Naive thymus-derived CD4-positive, alpha-beta T cell (primary cell): ENCODE results near the gene PAF1. TPM values are rescaled to one million over a fixed set of nuclear protein-coding genes. Genes with fewer than 3 reads are reported as not detected.

Experiments
- ATAC-seq: fragments of 150-1000 bp; cut with Tn5 transposase; 2 replicates; pipeline ENCODE4 v1.10.0; 2021; ENCODE audit warnings: mild to moderate bottlenecking, moderate library complexity
- CTCF ChIA-PET: fragments of 350-600 bp; sonication (Branson Sonifier 250); formaldehyde crosslinking; loops from one replicate; lab custom pipeline; 2021; ENCODE audit warnings: antibody characterized with exemption; lab: Charles Lee
- POLR2A ChIA-PET: fragments of 350-600 bp; sonication (Branson Sonifier 250); formaldehyde crosslinking; loops from one replicate; lab custom pipeline; 2021; ENCODE audit warnings: antibody characterized with exemption, inconsistent platforms; lab: Charles Lee
- DNase-seq, 9 donors: peaks; one replicate each; pipeline versions ENCODE4 v3.0.0 to v3.0.0-alpha.2; 2020 to 2022; ENCODE audit warnings: mixed read lengths in 1 of 9
- H3K27ac ChIP-seq: one replicate; pipeline ENCODE4 v1.7.0; 2013; ENCODE audit warnings: mild to moderate bottlenecking, low read depth, low read length, moderate library complexity
- H3K27me3 ChIP-seq, 2 donors: one replicate each; pipeline ENCODE4 v1.7.0; 2013; ENCODE audit warnings: low read length in 2 of 2, mild to moderate bottlenecking in 2 of 2, moderate library complexity in 2 of 2; ENCODE audit not compliant: control insufficient read depth in 2 of 2, insufficient read depth in 2 of 2
- H3K36me3 ChIP-seq, 3 experiments: 1 replicate in 2 of 3; 2 replicates in 1 of 3; pipeline ENCODE4 v1.7.0; 2013; ENCODE audit warnings: low read length in 3 of 3, mild to moderate bottlenecking in 3 of 3, moderate library complexity in 1 of 3; ENCODE audit not compliant: insufficient read depth in 3 of 3, control insufficient read depth in 2 of 3
- H3K4me1 ChIP-seq, 2 donors: one replicate each; pipeline ENCODE4 v1.7.0; 2013; ENCODE audit warnings: low read length in 2 of 2, mild to moderate bottlenecking in 2 of 2, moderate library complexity in 1 of 2; ENCODE audit not compliant: control insufficient read depth in 2 of 2, insufficient read depth in 2 of 2
- H3K4me3 ChIP-seq: 2 replicates; pipeline ENCODE4 v1.7.0; 2013; ENCODE audit warnings: mild to moderate bottlenecking, low read length
- H3K9me3 ChIP-seq, 3 experiments: 1 replicate in 2 of 3; 2 replicates in 1 of 3; pipeline ENCODE4 v1.7.0; 2013; ENCODE audit warnings: low read length in 3 of 3; ENCODE audit not compliant: control insufficient read depth in 2 of 3
- H3K27ac Mint-ChIP-seq, 9 donors: one replicate each; pipeline ENCODE4 v1.8.0; 2020 to 2022; ENCODE audit warnings: mixed read lengths in 9 of 9, mild to moderate bottlenecking in 8 of 9, moderate library complexity in 5 of 9, inconsistent platforms in 2 of 9
- H3K27me3 Mint-ChIP-seq, 5 donors: one replicate each; pipeline ENCODE4 v1.8.0; 2021 to 2022; ENCODE audit warnings: mixed read lengths in 5 of 5, mild to moderate bottlenecking in 1 of 5
- H3K36me3 Mint-ChIP-seq, 5 donors: one replicate each; pipeline ENCODE4 v1.8.0; 2020 to 2022; ENCODE audit warnings: mixed read lengths in 5 of 5, mild to moderate bottlenecking in 3 of 5, inconsistent platforms in 1 of 5
- H3K4me1 Mint-ChIP-seq, 7 donors: one replicate each; pipeline ENCODE4 v1.8.0; 2020 to 2022; ENCODE audit warnings: mixed read lengths in 7 of 7, mild to moderate bottlenecking in 3 of 7, inconsistent platforms in 1 of 7
- H3K4me3 Mint-ChIP-seq, 10 donors: one replicate each; pipeline ENCODE4 v1.8.0; 2020 to 2022; ENCODE audit warnings: mild to moderate bottlenecking in 10 of 10, mixed read lengths in 10 of 10, moderate library complexity in 6 of 10, inconsistent platforms in 2 of 10
- H3K9me3 Mint-ChIP-seq, 11 donors: one replicate each; pipeline ENCODE4 v1.8.0; 2020 to 2022; ENCODE audit warnings: mixed read lengths in 11 of 11, mild to moderate bottlenecking in 4 of 11, inconsistent platforms in 1 of 11, moderate library complexity in 1 of 11
- intact Hi-C, 2 donors: fragments of 100-400 bp; cut with micrococcal nuclease; formaldehyde crosslinking; loops; one replicate each; pipeline ENCODE4 v1.15.1; 2023
- polyA plus RNA-seq, 2 donors: library from polyadenylated mRNA; unstranded; fragments of 300-500 nt; fragmentation: Illumina TruSeq; gene quantifications; one replicate each; pipeline ENCODE4 v1.2.3, GENCODE V29; 2021
- total RNA-seq, 6 experiments: library from RNA in 5 of 6; stranded (reverse) in 5 of 6; gene quantifications; 1 replicate in 5 of 6; 2 replicates in 1 of 6; pipeline ENCODE4 v1.2.3 and lab custom pipeline; 2021 to 2026

PAF1 gene
- total RNA-seq (100 to 1,000 TPM in 1 of 5 experiments, 10 to 100 TPM in 4; 42.8 to 104 (median 55.5) TPM), polyA plus RNA-seq (10 to 100 TPM; 35.8 to 59.7 TPM), total RNA-seq (lab: John Stamatoyannopoulos, UW) (246 reads per million, percentile 95 among the genes with 10 or more reads in this experiment)

DNA sequence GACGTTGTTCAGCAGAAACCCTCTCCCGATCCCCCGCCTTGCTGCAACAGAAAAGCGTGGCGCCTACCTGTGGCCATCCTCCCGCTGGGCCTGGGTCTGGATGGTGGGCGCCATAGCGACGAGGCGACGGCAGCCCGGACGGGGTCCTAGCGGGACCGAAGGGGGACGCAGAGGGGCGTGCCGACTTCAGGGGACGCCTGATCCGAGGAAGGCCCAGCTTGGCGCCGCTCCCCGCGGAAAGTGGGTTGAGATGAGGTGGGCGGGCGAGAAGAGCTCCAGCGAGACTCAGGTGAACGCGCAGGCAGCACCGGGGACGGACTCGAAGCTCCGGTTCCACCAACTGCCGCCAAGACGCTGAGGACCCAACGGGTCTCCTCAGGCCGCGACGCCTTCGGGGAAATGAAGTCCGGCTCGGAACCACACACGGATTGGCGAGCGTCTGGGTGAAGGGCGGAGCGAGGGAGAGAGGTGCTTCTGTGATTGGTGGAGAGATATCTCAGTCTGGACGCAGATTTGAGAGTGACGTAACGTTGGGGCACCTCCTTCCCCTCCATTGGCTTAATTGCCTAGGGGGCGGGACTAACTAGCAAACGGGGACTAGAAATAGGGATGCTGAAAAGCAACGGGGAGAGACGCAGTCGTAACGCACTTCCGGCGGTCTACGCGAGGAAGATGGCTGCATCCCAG, at the start of gene PAF1, which contains the start of gene MED29:
Gene PAF1, minus strand, starts transcription at position 356 of the 687 bp plus-strand sequence. Its CDS starts 242 bp downstream, at position 114.
Gene MED29, plus strand, starts transcription at position 628 of the 687 bp plus-strand sequence. Its CDS starts 45 bp downstream, at position 673.
- Mint-ChIP-seq H3K4me1 (peaks cover 21 to 54% (median 38%) of the 10 kb centered on the region in 7 donors), H3K27ac (peak within 1 kb of the TSS; percentile 95 to 100 (median 99)), H3K36me3 (peaks cover 10 to 42% (median 30%) of the 10 kb centered on the region in 5 donors), H3K27me3 (no peaks in the 10 kb centered on the region), H3K4me3 (peak within 1 kb of the TSS; percentile 89 to 99 (median 96)), H3K9me3 (no peaks in the 10 kb centered on the region)
- H3K4me3 ChIP-seq = peak within 1 kb of the TSS; percentile 84
- peak within 1 kb of the TSS; percentile 95 for H3K27ac ChIP-seq
- ChIA-PET CTCF (interaction anchor here (0.9 to 2.0 kb wide), 5 partner anchors 10 to 281 kb away, joined by 3 to 16 read pairs (median 3); partner anchors contain the start of gene PLEKHG2), POLR2A (interaction anchor here (0.6 to 4.3 kb wide), 15 partner anchors 11 to 259 kb away, joined by 3 to 54 read pairs (median 6); partner anchors contain the start of genes GMFG, PLEKHG2, RPS16 and SAMD4B)
- no peaks in the 10 kb centered on the region for H3K9me3 ChIP-seq
- H3K27me3 ChIP-seq = no peaks in the 10 kb centered on the region
- ATAC-seq (peak; percentile 95), DNase-seq (peak; percentile 76 to 99 (median 99))
- H3K4me1 ChIP-seq = peaks cover 16% of the 10 kb centered on the region in 2 donors
- H3K36me3 ChIP-seq = peaks cover 26 to 58% (median 30%) of the 10 kb centered on the region in 3 experiments
- intact Hi-C loops = loop anchor here (1.0 to 5.0 kb wide), 16 partner anchors 11 to 1017 kb away; partner anchors contain the start of genes EID2B (in 2 of the 2), PLEKHG2 (in 2 of the 2), SAMD4B (in 2 of the 2) and SUPT5H (in 2 of the 2)

DNA sequence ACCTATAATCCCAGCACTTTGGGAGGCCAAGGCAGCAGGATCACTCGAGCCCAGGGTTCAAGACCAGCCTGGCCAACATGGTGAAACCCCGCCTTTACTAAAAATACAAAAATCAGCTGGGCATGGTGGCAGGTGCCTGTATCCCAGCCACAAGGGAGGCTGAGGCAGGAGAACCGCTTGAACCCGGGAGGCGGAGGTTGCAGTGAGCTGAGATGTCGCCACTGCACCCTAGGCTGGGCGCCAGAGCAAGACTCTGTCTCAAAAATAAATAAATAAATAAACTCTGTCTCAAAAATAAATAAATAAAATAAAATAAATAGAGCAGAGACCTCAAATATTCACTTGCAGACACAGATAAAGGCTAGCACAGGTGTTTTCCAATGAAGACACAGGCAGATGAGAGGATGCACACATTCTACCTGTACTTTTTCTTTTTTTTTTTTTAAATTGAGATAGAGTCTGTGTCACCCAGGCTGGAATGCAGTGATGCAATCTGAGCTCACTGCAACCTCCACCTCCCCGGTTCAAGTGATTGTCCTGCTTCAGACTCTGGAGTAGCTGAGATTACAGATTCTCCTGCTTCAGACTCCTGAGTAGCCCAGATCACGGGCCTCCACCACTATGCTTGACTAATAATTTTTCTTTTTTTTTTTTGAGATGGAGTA, 47.5 kb upstream of the PAF1 start:
- Mint-ChIP-seq H3K4me1 (peaks cover 20 to 39% (median 36%) of the 10 kb centered on the region in 7 donors), H3K27me3 (peaks cover 0 to 5% (median 0%) of the 10 kb centered on the region in 5 donors), H3K27ac (peak overlapping the region in 1 of 9 donors; percentile 33), H3K9me3 (peaks cover 0 to 9% (median 0%) of the 10 kb centered on the region in 11 donors), H3K36me3 (peaks cover 5 to 17% (median 10%) of the 10 kb centered on the region in 5 donors), H3K4me3 (no peak overlapping the region)
- DNase-seq = no peak
- no peak overlapping the region for H3K27ac ChIP-seq
- H3K4me1 ChIP-seq = peaks cover 22 to 25% of the 10 kb centered on the region in 2 donors
- ATAC-seq = no peak
- no peaks in the 10 kb centered on the region for H3K9me3 ChIP-seq
- H3K4me3 ChIP-seq = no peak overlapping the region
- POLR2A ChIA-PET = interaction anchor here (0.6 to 1.2 kb wide), 4 partner anchors 12 to 234 kb away, joined by 3 to 4 read pairs (median 4); no protein-coding TSS in a partner anchor
- no peaks in the 10 kb centered on the region for H3K27me3 ChIP-seq
- intact Hi-C loops = loop anchor here (5.0 to 10.0 kb wide), 2 partner anchors 404 to 1006 kb away; partner anchors contain the start of gene SERTAD3 (in 1 of the 2)
- peaks cover 0 to 17% (median 7%) of the 10 kb centered on the region in 3 experiments for H3K36me3 ChIP-seq
- CTCF ChIA-PET = interaction anchor here (1.0 to 3.3 kb wide), 3 partner anchors 36 to 234 kb away, joined by 3 to 38 read pairs (median 5); no protein-coding TSS in a partner anchor

DNA sequence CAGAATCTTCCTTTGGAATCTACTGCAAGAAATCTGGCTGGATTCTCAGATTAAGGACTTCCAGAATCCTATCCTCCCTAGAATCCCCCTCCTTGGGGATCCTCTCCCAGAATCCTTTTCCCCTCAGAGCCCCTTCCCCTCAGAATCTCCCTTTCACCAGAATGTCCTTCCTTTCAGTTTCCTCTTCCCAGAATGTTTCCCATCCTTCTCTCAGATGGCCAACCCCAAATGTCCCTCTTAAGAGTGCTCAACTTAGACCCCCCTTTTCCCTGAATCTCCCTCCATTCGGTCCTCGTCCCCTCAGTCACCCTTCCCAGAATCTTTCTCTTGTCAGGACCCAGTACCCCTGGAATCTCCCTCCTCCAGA, 45.4 kb upstream of the PAF1 start:
- POLR2A ChIA-PET = interaction anchor here (0.8 to 4.7 kb wide), 31 partner anchors 10 to 1324 kb away, joined by 3 to 115 read pairs (median 5); partner anchors contain the start of genes DYRK1B, EID2, EID2B and GMFG
- peak overlapping the region; percentile 92 to 100 (median 98) for H3K4me3 Mint-ChIP-seq
- DNase-seq (no peak), ATAC-seq (no peak)
- H3K4me3 ChIP-seq = peak overlapping the region; percentile 98
- H3K27me3 ChIP-seq = no peaks in the 10 kb centered on the region
- CTCF ChIA-PET = interaction anchor here (0.6 to 1.9 kb wide), 8 partner anchors 15 to 678 kb away, joined by 3 to 9 read pairs (median 4); partner anchors contain the start of genes EID2 and PLEKHG2
- no peaks in the 10 kb centered on the region for H3K9me3 ChIP-seq
- peaks cover 20 to 47% (median 40%) of the 10 kb centered on the region in 7 donors for H3K4me1 Mint-ChIP-seq
- peaks cover 0 to 9% (median 0%) of the 10 kb centered on the region in 11 donors for H3K9me3 Mint-ChIP-seq
- H3K27ac Mint-ChIP-seq = peak overlapping the region; percentile 95 to 100 (median 99)
- H3K27me3 Mint-ChIP-seq = peaks cover 0 to 5% (median 0%) of the 10 kb centered on the region in 5 donors
- peaks cover 5 to 26% (median 20%) of the 10 kb centered on the region in 5 donors for H3K36me3 Mint-ChIP-seq
- H3K4me1 ChIP-seq = peaks cover 23 to 27% of the 10 kb centered on the region in 2 donors
- peak overlapping the region; percentile 97 for H3K27ac ChIP-seq
- intact Hi-C loops = loop anchor here (1.0 to 10.0 kb wide), 11 partner anchors 9 to 1062 kb away; partner anchors contain the start of genes EID2B (in 2 of the 2), MED29 (in 2 of the 2), PAF1 (in 2 of the 2) and PLEKHG2 (in 2 of the 2)
- peaks cover 0 to 33% (median 11%) of the 10 kb centered on the region in 3 experiments for H3K36me3 ChIP-seq

DNA sequence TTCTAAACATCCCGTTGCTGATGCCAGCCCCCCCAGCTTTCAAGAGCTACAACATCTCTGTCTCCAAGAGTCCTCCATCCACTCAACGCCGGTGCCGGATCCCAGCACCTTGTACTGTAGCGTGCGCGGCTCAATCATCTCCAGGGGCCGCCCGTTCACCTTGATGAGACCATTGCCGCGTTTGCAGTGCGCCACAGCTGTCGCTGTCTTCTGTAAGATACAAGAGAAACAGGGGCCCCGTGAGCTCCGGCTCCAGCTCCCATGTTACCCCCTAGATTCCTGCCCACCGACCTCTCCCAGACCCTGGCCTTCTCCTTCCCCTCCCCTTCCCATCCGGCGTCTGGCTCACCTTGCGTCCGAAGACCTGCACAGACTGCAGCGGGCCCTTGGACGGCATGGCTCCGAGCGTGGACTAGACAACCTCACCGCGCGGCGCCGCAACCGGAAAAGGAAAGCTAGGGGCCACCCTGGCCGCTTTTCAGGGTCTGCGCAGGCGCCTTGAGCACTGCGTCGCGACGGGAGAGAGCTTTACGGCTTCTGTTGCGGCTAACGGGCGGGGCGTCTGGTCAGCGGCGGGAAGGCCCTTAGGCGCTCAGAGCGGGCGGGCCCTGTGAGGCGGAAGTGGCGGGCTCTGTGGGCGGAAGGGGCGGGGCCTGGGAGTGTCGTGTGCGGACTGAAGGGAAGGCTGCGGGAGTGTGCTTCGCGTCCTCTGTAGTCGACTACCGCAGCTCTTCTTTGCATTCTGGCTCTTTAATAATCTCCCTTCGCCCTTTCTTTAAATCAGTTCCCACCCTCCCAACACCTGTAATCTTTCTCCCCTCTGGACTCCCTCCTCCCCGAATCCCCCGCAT, 44.8 kb upstream of the PAF1 start, which contains the start of gene RPS16:
Gene RPS16, minus strand, starts transcription at position 451 of the 851 bp plus-strand sequence. Its CDS starts 54 bp downstream, at position 397.
- ChIA-PET CTCF (interaction anchor here (0.5 to 1.9 kb wide), 10 partner anchors 15 to 678 kb away, joined by 3 to 9 read pairs (median 4); partner anchors contain the start of genes EID2, EID2B, PLEKHG2 and SAMD4B), POLR2A (interaction anchor here (0.6 to 4.7 kb wide), 34 partner anchors 11 to 1828 kb away, joined by 3 to 115 read pairs (median 5); partner anchors contain the start of genes DYRK1B, EID2, EID2B and GMFG)
- peak within 1 kb of the TSS; percentile 95 to 100 (median 99) for H3K27ac Mint-ChIP-seq
- DNase-seq (peak; percentile 93 to 100 (median 98)), ATAC-seq (peak; percentile 98)
- H3K36me3 Mint-ChIP-seq = peaks cover 5 to 28% (median 20%) of the 10 kb centered on the region in 5 donors
- peak within 1 kb of the TSS; percentile 97 for H3K27ac ChIP-seq
- H3K9me3 Mint-ChIP-seq = peaks cover 0 to 9% (median 0%) of the 10 kb centered on the region in 11 donors
- no peaks in the 10 kb centered on the region for H3K9me3 ChIP-seq
- no peaks in the 10 kb centered on the region for H3K27me3 ChIP-seq
- peaks cover 20 to 53% (median 40%) of the 10 kb centered on the region in 7 donors for H3K4me1 Mint-ChIP-seq
- H3K4me1 ChIP-seq = peaks cover 27% of the 10 kb centered on the region in 2 donors
- peaks cover 0 to 5% (median 0%) of the 10 kb centered on the region in 5 donors for H3K27me3 Mint-ChIP-seq
- peak within 1 kb of the TSS; percentile 92 to 100 (median 98) for H3K4me3 Mint-ChIP-seq
- intact Hi-C loops = loop anchor here (1.0 to 10.0 kb wide), 11 partner anchors 10 to 1061 kb away; partner anchors contain the start of genes EID2B (in 2 of the 2), MED29 (in 2 of the 2), PAF1 (in 2 of the 2) and PLEKHG2 (in 2 of the 2)
- peak within 1 kb of the TSS; percentile 98 for H3K4me3 ChIP-seq
- H3K36me3 ChIP-seq = peaks cover 0 to 33% (median 11%) of the 10 kb centered on the region in 3 experiments
